K562 (cell line): ENCODE data around the gene PXMP2. TPM values are rescaled to one million over a fixed set of nuclear protein-coding genes. Genes with fewer than 3 reads are reported as not detected.

ENCODE experiments used
- ATAC-seq: fragments of 200-7000 bp; cut with Tn5 transposase; 3 replicates; pipeline ENCODE4 v1.9.1; 2020; ENCODE audit warnings: moderate library complexity
- BruUV-seq: library from RNA; stranded (reverse); fragments of 400-500 nt; replicated peaks from 2 replicates; lab custom pipeline; 2021; lab: Mats Ljungman, UMichigan
- CTCF ChIA-PET: fragments of 300-600 bp; formaldehyde crosslinking; extraction: SDS; loops from one replicate; lab custom pipeline; 2021; ENCODE audit warnings: low intra/inter-chr PET ratio; lab: Yijun Ruan, JAX
- POLR2A ChIA-PET: fragments of 300-600, 350-650 bp; sonication (Branson Sonifier 250); formaldehyde crosslinking; extraction: SDS; loops from one replicate; lab custom pipeline; 2021; ENCODE audit warnings: antibody characterized with exemption, inconsistent platforms; lab: Yijun Ruan, JAX
- DNase-seq, 4 experiments: peaks; one replicate each; pipeline versions ENCODE4 v3.0.0 to v3.0.0-alpha.2; 2011 to 2018; ENCODE audit warnings: low spot score in 3 of 4, mixed read lengths in 3 of 4; ENCODE audit errors: extremely low read depth in 1 of 4
- FAIRE-seq: peaks from 2 replicates; lab custom pipeline; 2011; peaks lifted over from hg19 to GRCh38; lab: Jason Lieb, UNC
- H2AFZ ChIP-seq: 2 replicates; pipeline ENCODE4 v1.6.0; 2011; ENCODE audit warnings: low read depth, low read length, control low read depth, inconsistent platforms
- H3K27ac ChIP-seq: fragments of 200-600 bp; 3 replicates; pipeline ENCODE4 v1.8.0; 2011; ENCODE audit warnings: low read depth, mild to moderate bottlenecking, control low read depth, inconsistent platforms, low read length, moderate library complexity, mixed read lengths; ENCODE audit errors: extremely low read depth
- H3K27me3 ChIP-seq, 2 experiments: fragments of 300-600 bp in 1 of 2; 2 replicates in 1 of 2; 3 replicates in 1 of 2; pipeline versions ENCODE4 v1.6.0 to v1.8.0; 2011; ENCODE audit warnings: inconsistent platforms in 2 of 2, low read length in 2 of 2, mild to moderate bottlenecking in 1 of 2, mixed read lengths in 1 of 2, moderate library complexity in 1 of 2; ENCODE audit not compliant: control insufficient read depth in 2 of 2, insufficient read depth in 2 of 2
- H3K36me3 ChIP-seq: fragments of 300-600 bp; 3 replicates; pipeline ENCODE4 v1.8.0; 2011; ENCODE audit warnings: mild to moderate bottlenecking, low read length, inconsistent platforms; ENCODE audit not compliant: control insufficient read depth, insufficient read depth
- H3K4me1 ChIP-seq, 2 experiments: fragments of 200-600 bp in 1 of 2; replicated peaks in 1 of 2; 2 replicates in 1 of 2; 3 replicates in 1 of 2; pipeline versions ENCODE4 v1.5.1 to v1.8.0; 2011; ENCODE audit warnings: inconsistent platforms in 2 of 2, low read length in 2 of 2, mild to moderate bottlenecking in 1 of 2, mixed read lengths in 1 of 2, moderate library complexity in 1 of 2; ENCODE audit not compliant: control insufficient read depth in 2 of 2, insufficient read depth in 2 of 2
- H3K4me2 ChIP-seq: 2 replicates; pipeline ENCODE4 v1.6.1; 2011; ENCODE audit warnings: low read length, control low read depth, inconsistent platforms, mixed read lengths; ENCODE audit not compliant: insufficient read depth
- H3K4me3 ChIP-seq: fragments of 200-600 bp; sonication (generic), shearing (Covaris generic); 2 replicates; pipeline ENCODE4 v1.5.1; 2016; ENCODE audit warnings: control low read depth, inconsistent platforms
- H3K79me2 ChIP-seq: fragments of 200-600 bp; 3 replicates; pipeline ENCODE4 v1.8.0; 2011; ENCODE audit warnings: low read length, inconsistent platforms; ENCODE audit not compliant: control insufficient read depth, insufficient read depth
- H3K9ac ChIP-seq, 2 experiments: 2 replicates each; pipeline versions ENCODE4 v1.6.0 to v1.6.1; 2011; ENCODE audit warnings: low read depth in 2 of 2, low read length in 2 of 2, control low read depth in 1 of 2, inconsistent platforms in 1 of 2, mild to moderate bottlenecking in 1 of 2, mixed read lengths in 1 of 2; ENCODE audit not compliant: insufficient read depth in 1 of 2
- H3K9me1 ChIP-seq: one replicate; pipeline ENCODE4 v1.6.0; 2011; ENCODE audit warnings: inconsistent platforms, mild to moderate bottlenecking, low read length, moderate library complexity; ENCODE audit not compliant: control insufficient read depth, insufficient read depth
- H3K9me3 ChIP-seq: replicated peaks from 2 replicates; pipeline ENCODE4 v1.5.1; 2011; ENCODE audit warnings: low read depth, low read length, inconsistent platforms; ENCODE audit not compliant: control insufficient read depth, insufficient read depth
- H4K20me1 ChIP-seq: replicated peaks from 2 replicates; pipeline ENCODE4 v1.6.1; 2011; ENCODE audit warnings: low read length, inconsistent platforms, mixed read lengths; ENCODE audit not compliant: control insufficient read depth, insufficient read depth
- BRD4 ChIP-seq: fragments of 200-600 bp; sonication (generic); IDR thresholded peaks from 2 replicates; pipeline ENCODE4 v1.6.1; 2017; ENCODE audit warnings: inconsistent platforms
- BRD9 ChIP-seq: fragments of 450-650 bp; IDR thresholded peaks from 2 replicates; pipeline ENCODE4 v1.6.1; 2018; ENCODE audit warnings: low read depth; ENCODE audit not compliant: partially characterized antibody
- CC2D1A ChIP-seq: fragments of 450-650 bp; IDR thresholded peaks from 2 replicates; pipeline ENCODE4 v1.6.1; 2017; ENCODE audit warnings: mild to moderate bottlenecking
- NEUROD1 ChIP-seq: fragments of 150-350 bp; IDR thresholded peaks from 2 replicates; pipeline ENCODE4 v1.6.1; 2014; ENCODE audit warnings: borderline replicate concordance, low read length, low read depth; ENCODE audit not compliant: partially characterized antibody
- NONO ChIP-seq, 2 experiments: fragments of 200-400 bp in 1 of 2; fragments of 450-650 bp in 1 of 2; formaldehyde crosslinking in 1 of 2; IDR thresholded peaks; 2 replicates each; pipeline ENCODE4 v1.6.1; 2017; ENCODE audit warnings: low read depth in 2 of 2, mild to moderate bottlenecking in 2 of 2, moderate library complexity in 2 of 2, low read length in 1 of 2
- TCF7L2 ChIP-seq: fragments of 150-350 bp; IDR thresholded peaks from 2 replicates; pipeline ENCODE4 v1.6.1; 2016; ENCODE audit warnings: low read depth, mild to moderate bottlenecking, low read length, moderate library complexity
- ZNF121 ChIP-seq: sonication (generic); formaldehyde crosslinking; conservative IDR thresholded peaks from 2 replicates; pipeline ENCODE4 v1.8.0; 2022; ENCODE audit warnings: missing genetic modification reagents
- WGBS: fragments of 100-300 bp; shearing (Covaris generic); methylation state at CpG from one replicate; pipeline ENCODE4 v1.1.6; 2016; ENCODE audit warnings: low coverage, mixed read lengths; ENCODE audit not compliant: insufficient coverage; ENCODE audit errors: missing lambda C conversion rate; 5-methylcytosine and 5-hydroxymethylcytosine counted together
- in situ Hi-C: fragments of 300-500 bp; cut with MboI; formaldehyde crosslinking; loops from 4 replicates; pipeline ENCODE4 v1.15.0; 2018; ENCODE audit warnings: inconsistent platforms, mixed read lengths
- intact Hi-C: fragments of 100-400 bp; cut with micrococcal nuclease; formaldehyde crosslinking; loops from 2 replicates; pipeline ENCODE4 v1.14.2; 2022
- polyA plus RNA-seq, 8 experiments: library from polyadenylated mRNA; depleted of rRNA in 4 of 8; stranded (reverse) in 5 of 8; unstranded in 3 of 8; fragments of >200 nt; fragmentation: Nextera tagmentation in 2 of 8; fragmentation: Illumina TruSeq in 1 of 8; extraction: Ambion mirVana in 2 of 8; extraction: Trizol in 1 of 8; gene quantifications; 2 replicates each; pipeline versions ENCODE4 v1.2.1 to v1.2.3, GENCODE V29; 2011 to 2014; ENCODE audit warnings: inconsistent platforms in 1 of 8, missing spikeins in 1 of 8
- total RNA-seq, 7 experiments: library from RNA; depleted of rRNA in 6 of 7; stranded (reverse); fragments of >200 nt in 6 of 7; fragmentation: Illumina TruSeq in 2 of 7; extraction: Trizol in 2 of 7; gene quantifications; 2 replicates each; pipeline versions ENCODE4 v1.2.1 to v1.2.3, GENCODE V29; 2011 to 2021; ENCODE audit warnings: low replicate concordance in 1 of 7
- TF ChIP-seq, protein P1 (sequence below): fragments of 250-450 bp; sonication (Bioruptor Pico); IDR thresholded peaks from 2 replicates; pipeline ENCODE4 v1.4.0; 2020; ENCODE audit warnings: mild to moderate bottlenecking, moderate library complexity, borderline replicate concordance
- TF ChIP-seq, protein P2 (sequence below): fragments of 150-350 bp; IDR thresholded peaks from 2 replicates; pipeline ENCODE4 v1.6.1; 2014; ENCODE audit warnings: low read depth, mild to moderate bottlenecking, low read length, borderline replicate concordance
- TF ChIP-seq, protein P3 (sequence below): fragments of 450-650 bp; formaldehyde crosslinking; IDR thresholded peaks from 2 replicates; pipeline ENCODE4 v1.4.0; 2020; ENCODE audit warnings: mild to moderate bottlenecking, moderate library complexity

PXMP2 gene
- total and polyA plus RNA-seq, 9 of the 15 experiments (the other 6 are each of a cell fraction or from before 2014, with no cell fraction given): 3.0 to 66.1 (median 44.7) TPM

DNA sequence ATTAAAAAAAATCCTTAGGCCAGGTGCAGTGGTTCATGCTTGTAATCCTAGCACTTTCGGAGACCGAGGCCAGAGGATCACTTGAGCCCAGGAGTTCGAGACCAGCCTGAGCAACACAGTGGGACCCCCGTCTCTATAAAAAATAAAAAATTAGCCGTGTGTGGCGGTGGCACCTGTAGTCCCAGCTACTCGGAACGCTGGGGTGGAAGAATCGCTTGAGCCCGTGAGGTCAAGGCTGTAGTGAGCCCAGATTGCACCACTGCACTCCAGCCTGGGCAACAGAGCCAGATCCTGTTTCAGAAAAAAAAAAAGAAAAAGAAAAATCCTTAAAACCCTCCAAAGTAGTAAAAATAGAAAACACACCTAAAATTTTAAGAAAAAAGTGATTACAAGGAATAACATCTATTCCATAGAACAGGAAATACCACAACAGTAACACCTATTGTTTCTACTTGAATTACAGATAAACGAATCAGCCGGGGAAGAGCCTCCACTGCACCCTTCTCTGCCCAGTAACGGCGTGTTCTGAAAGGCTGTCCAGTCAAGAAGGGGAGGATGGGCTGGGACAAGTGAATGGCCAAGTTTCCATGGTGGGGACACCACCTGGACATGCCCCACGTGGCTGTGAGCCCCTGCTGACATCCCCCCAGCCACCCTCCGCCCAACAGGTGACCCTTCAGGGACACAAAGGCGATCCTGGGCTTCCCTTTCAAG, 18.1 kb upstream of the PXMP2 start:
- Histone ChIP-seq H3K4me3 (no peak overlapping the region), H3K79me2 (no peaks in the 10 kb centered on the region), H2AFZ (no peak overlapping the region), H3K4me1 (no peaks in the 10 kb centered on the region), H3K27me3 (no peaks in the 10 kb centered on the region), H3K36me3 (peaks cover 91% of the 10 kb centered on the region), H3K9me3 (no peaks in the 10 kb centered on the region), H3K9ac (no peak overlapping the region)
- no TSS peak for BruUV-seq
- DNase-seq (no peak), ATAC-seq (no peak)
- CTCF ChIA-PET: no interaction called here
- in situ Hi-C loops: no loop called here
- TF ChIP-seq, protein P1, sequence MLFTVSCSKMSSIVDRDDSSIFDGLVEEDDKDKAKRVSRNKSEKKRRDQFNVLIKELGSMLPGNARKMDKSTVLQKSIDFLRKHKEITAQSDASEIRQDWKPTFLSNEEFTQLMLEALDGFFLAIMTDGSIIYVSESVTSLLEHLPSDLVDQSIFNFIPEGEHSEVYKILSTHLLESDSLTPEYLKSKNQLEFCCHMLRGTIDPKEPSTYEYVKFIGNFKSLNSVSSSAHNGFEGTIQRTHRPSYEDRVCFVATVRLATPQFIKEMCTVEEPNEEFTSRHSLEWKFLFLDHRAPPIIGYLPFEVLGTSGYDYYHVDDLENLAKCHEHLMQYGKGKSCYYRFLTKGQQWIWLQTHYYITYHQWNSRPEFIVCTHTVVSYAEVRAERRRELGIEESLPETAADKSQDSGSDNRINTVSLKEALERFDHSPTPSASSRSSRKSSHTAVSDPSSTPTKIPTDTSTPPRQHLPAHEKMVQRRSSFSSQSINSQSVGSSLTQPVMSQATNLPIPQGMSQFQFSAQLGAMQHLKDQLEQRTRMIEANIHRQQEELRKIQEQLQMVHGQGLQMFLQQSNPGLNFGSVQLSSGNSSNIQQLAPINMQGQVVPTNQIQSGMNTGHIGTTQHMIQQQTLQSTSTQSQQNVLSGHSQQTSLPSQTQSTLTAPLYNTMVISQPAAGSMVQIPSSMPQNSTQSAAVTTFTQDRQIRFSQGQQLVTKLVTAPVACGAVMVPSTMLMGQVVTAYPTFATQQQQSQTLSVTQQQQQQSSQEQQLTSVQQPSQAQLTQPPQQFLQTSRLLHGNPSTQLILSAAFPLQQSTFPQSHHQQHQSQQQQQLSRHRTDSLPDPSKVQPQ (CRISPR knock-in tag): no peak
- TF ChIP-seq, protein P2, sequence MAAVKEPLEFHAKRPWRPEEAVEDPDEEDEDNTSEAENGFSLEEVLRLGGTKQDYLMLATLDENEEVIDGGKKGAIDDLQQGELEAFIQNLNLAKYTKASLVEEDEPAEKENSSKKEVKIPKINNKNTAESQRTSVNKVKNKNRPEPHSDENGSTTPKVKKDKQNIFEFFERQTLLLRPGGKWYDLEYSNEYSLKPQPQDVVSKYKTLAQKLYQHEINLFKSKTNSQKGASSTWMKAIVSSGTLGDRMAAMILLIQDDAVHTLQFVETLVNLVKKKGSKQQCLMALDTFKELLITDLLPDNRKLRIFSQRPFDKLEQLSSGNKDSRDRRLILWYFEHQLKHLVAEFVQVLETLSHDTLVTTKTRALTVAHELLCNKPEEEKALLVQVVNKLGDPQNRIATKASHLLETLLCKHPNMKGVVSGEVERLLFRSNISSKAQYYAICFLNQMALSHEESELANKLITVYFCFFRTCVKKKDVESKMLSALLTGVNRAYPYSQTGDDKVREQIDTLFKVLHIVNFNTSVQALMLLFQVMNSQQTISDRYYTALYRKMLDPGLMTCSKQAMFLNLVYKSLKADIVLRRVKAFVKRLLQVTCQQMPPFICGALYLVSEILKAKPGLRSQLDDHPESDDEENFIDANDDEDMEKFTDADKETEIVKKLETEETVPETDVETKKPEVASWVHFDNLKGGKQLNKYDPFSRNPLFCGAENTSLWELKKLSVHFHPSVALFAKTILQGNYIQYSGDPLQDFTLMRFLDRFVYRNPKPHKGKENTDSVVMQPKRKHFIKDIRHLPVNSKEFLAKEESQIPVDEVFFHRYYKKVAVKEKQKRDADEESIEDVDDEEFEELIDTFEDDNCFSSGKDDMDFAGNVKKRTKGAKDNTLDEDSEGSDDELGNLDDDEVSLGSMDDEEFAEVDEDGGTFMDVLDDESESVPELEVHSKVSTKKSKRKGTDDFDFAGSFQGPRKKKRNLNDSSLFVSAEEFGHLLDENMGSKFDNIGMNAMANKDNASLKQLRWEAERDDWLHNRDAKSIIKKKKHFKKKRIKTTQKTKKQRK: no peak
- TF ChIP-seq BRD4: no peak
- no peak for TF ChIP-seq TCF7L2
- TF ChIP-seq ZNF121 (CRISPR knock-in tag): no peak
- TF ChIP-seq CC2D1A: no peak
- TF ChIP-seq, protein P3, sequence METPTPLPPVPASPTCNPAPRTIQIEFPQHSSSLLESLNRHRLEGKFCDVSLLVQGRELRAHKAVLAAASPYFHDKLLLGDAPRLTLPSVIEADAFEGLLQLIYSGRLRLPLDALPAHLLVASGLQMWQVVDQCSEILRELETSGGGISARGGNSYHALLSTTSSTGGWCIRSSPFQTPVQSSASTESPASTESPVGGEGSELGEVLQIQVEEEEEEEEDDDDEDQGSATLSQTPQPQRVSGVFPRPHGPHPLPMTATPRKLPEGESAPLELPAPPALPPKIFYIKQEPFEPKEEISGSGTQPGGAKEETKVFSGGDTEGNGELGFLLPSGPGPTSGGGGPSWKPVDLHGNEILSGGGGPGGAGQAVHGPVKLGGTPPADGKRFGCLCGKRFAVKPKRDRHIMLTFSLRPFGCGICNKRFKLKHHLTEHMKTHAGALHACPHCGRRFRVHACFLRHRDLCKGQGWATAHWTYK: no peak
- no peak for TF ChIP-seq BRD9
- TF ChIP-seq NEUROD1: no peak
- TF ChIP-seq NONO (IDR thresholded peaks at IDR 0.05; ENCODE audit: low read depth in 2 of 2, low read length in 1 of 2): no peak
- TF ChIP-seq, all 486 proteins: peak for 0
- H4K20me1 ChIP-seq: 0 out of 2 replicates have a peak, but pooled peaks cover 3% of the 10 kb centered on the region
- H3K9me1 ChIP-seq: no peaks in the 10 kb centered on the region
- POLR2A ChIA-PET: no interaction called here
- H3K4me2 ChIP-seq: no peak overlapping the region
- H3K27ac ChIP-seq: no peak overlapping the region
- intact Hi-C loops: no loop called here
- FAIRE-seq: no peak
- 96% methylated on average over 17 of the region's 17 CpGs for WGBS
